ENCODE data around the gene C6orf132. TPM values are rescaled to one million over a fixed set of nuclear protein-coding genes. Genes with fewer than 3 reads are reported as not detected.

Gene C6orf132
- total and polyA plus RNA-seq, 2 of the 8 experiments (the other 6 are each of a cell fraction or from before 2014, with no cell fraction given), result 31.5 to 64.0 TPM

- TF ChIP-seq CTCF (IDR thresholded peaks at IDR 0.05; ENCODE audit: control extremely low read depth in 1 of 3, insufficient read depth in 1 of 3, low read depth in 1 of 3, low read length in 3 of 3), result no peak
- no peak for TF ChIP-seq YY1 (IDR thresholded peaks at IDR 0.05; ENCODE audit: low read depth, low read length)
- no peak for TF ChIP-seq CHD7 (IDR thresholded peaks at IDR 0.05; ENCODE audit: insufficient replicate concordance, low read length)
- no peak for TF ChIP-seq RXRA (IDR thresholded peaks at IDR 0.05; ENCODE audit: insufficient read depth, low read depth, low read length)
- no peak for TF ChIP-seq BCL11A (IDR thresholded peaks at IDR 0.05; ENCODE audit: low read depth in 2 of 2, low read length in 2 of 2)
Observed at GRCh38 chr6:42138630-42139619, 3.5 kb downstream of the C6orf132 start (continued).

Data from H1 (cell line).